ENCODE results near the gene FXYD2.
A peak's percentile ranks its signal among the peaks of the same experiment; 100 is the strongest.

The FXYD2 gene

GRCh38 chr11:117830674-117831351, 6.3 kb upstream of the FXYD2 start:
- TF ChIP-seq CEBPB (IDR thresholded peaks at IDR 0.05) (no peak), TAF1 (IDR thresholded peaks at IDR 0.05; ENCODE audit: low read depth) (no peak), USF1 (IDR thresholded peaks at IDR 0.05) (no peak), CREB1 (IDR thresholded peaks at IDR 0.05; ENCODE audit: low read depth) (no peak), REST (IDR thresholded peaks at IDR 0.05; ENCODE audit: low read depth) (no peak), NFIC (IDR thresholded peaks at IDR 0.05) (no peak), TEAD4 (IDR thresholded peaks at IDR 0.05) (no peak), EGR1 (IDR thresholded peaks at IDR 0.05) (no peak), EP300 (IDR thresholded peaks at IDR 0.05; ENCODE audit: borderline replicate concordance) (no peak), MAX (IDR thresholded peaks at IDR 0.05) (no peak), TCF12 (IDR thresholded peaks at IDR 0.05; ENCODE audit: low read depth) (no peak), RAD21 (IDR thresholded peaks at IDR 0.05; ENCODE audit: low read depth) (no peak), FOXM1 (IDR thresholded peaks at IDR 0.05; ENCODE audit: borderline replicate concordance, low read depth) (no peak), ZBTB7A (IDR thresholded peaks at IDR 0.05; ENCODE audit: low read depth) (no peak), YY1 (IDR thresholded peaks at IDR 0.05; ENCODE audit: low read depth) (no peak)

- TF ChIP-seq NFIC (IDR thresholded peaks at IDR 0.05) (no peak), ZBTB7A (IDR thresholded peaks at IDR 0.05; ENCODE audit: low read depth) (no peak), FOXM1 (IDR thresholded peaks at IDR 0.05; ENCODE audit: borderline replicate concordance, low read depth) (no peak), MAX (IDR thresholded peaks at IDR 0.05) (no peak), TEAD4 (IDR thresholded peaks at IDR 0.05) (no peak), USF1 (IDR thresholded peaks at IDR 0.05) (no peak), EP300 (IDR thresholded peaks at IDR 0.05; ENCODE audit: borderline replicate concordance) (no peak), EGR1 (IDR thresholded peaks at IDR 0.05) (no peak), REST (IDR thresholded peaks at IDR 0.05; ENCODE audit: low read depth) (no peak), TAF1 (IDR thresholded peaks at IDR 0.05; ENCODE audit: low read depth) (no peak)
Observed at GRCh38 chr11:117830072-117830471, 5.5 kb upstream of the FXYD2 start.

- no peak for TF ChIP-seq ZBTB7A (IDR thresholded peaks at IDR 0.05; ENCODE audit: low read depth)
- TF ChIP-seq NFIC (IDR thresholded peaks at IDR 0.05), result no peak
- TF ChIP-seq TCF12 (IDR thresholded peaks at IDR 0.05; ENCODE audit: low read depth), result no peak
- no peak for TF ChIP-seq REST (IDR thresholded peaks at IDR 0.05; ENCODE audit: low read depth)
- no peak for TF ChIP-seq CEBPB (IDR thresholded peaks at IDR 0.05)
- no peak for TF ChIP-seq USF1 (IDR thresholded peaks at IDR 0.05)
- TF ChIP-seq YY1 (IDR thresholded peaks at IDR 0.05; ENCODE audit: low read depth), result no peak
- TF ChIP-seq EGR1 (IDR thresholded peaks at IDR 0.05), result no peak
Observed at GRCh38 chr11:117829369-117829725, 4.8 kb upstream of the FXYD2 start.

GRCh38 chr11:117828611-117829368, 4.2 kb upstream of the FXYD2 start:
- TF ChIP-seq MAX (IDR thresholded peaks at IDR 0.05) (no peak), ZBTB7A (IDR thresholded peaks at IDR 0.05; ENCODE audit: low read depth) (peak; percentile 92)
